ENCODE results near the gene RASGRF1.
"Not testable (repeated sequence)": the region's sequence is repeated elsewhere in the genome, so short reads cannot be mapped to it uniquely, and the experiment has no call there.

Gene RASGRF1

GRCh38 chr15:79003896-79004295 is 86.7 kb downstream of the RASGRF1 start:
- DNase-seq, result no peak

GRCh38 chr15:79003301-79003700 is 87.3 kb downstream of the RASGRF1 start:
- DNase-seq, result no peak

DNA sequence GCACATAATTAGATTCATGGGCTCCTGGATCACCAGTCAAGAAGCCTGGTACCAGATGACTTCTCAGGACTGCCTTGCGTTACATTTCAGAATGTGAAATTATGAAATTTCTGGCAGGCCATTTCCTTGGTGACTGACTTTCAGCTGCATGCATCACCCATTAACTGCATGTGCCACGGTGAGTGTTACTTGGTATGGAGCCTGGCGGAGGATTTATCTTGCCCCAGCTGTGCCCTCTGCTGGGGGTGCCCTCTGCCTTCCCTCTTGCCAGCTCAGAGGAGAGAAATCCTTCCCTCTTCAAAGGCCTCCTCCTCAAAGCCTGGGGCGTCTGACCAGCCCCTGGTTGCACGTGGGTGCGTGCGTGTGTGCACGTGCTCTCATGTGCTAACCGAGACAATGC is 88.0 kb downstream of the RASGRF1 start:
- no peak for DNase-seq

GRCh38 chr15:78999636-79000035 is 90.9 kb downstream of the RASGRF1 start:
- DNase-seq, result no peak

GRCh38 chr15:78998526-78998925 is 92.1 kb downstream of the RASGRF1 start:
- DNase-seq, result no peak

GRCh38 chr15:78997981-78998499 is 92.5 kb downstream of the RASGRF1 start:
- no peak for DNase-seq

DNA sequence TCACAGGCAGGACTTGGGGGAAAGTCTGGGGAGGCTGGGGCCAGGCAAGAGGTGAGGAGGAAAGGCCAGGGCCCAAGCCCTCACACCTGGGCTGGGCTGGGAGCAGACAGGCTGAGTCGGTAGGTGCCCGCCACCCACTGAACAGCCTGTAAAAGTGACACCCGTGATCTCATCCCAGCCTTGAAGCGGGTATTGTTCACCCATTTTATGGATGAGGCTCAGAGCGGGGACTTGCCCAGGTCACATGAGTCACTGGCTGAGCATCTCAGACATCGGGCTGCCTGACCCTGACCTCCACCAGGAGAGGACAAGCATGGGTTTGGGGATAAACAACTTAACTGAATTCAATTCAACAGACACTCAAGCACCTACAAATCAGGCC is 93.7 kb downstream of the RASGRF1 start:
- no peak for DNase-seq

GRCh38 chr15:78995921-78996893 is 94.4 kb downstream of the RASGRF1 start:
- DNase-seq, result no peak

DNA sequence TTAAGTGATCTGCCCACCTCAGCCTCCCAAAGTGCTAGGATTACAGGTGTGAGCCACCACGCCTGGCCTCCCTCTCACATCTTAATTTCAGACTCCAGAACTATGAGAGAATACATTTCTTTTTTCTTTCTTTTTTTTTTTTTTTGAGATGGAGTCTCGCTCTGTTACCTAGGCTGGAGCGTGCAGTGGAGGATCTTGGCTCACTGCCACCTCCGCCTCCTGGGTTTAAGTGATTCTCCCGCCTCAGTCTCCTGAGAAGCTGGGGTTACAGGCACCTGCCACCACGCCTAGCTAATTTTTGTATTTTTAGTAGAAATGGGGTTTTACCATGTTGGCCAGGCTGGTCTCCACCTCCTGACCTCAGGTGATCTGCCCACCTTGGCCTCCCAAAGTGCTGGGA is 95.4 kb downstream of the RASGRF1 start:
- DNase-seq, result not testable (repeated sequence)

- DNase-seq, result no peak
These were observed 96.5 kb downstream of the RASGRF1 start for GRCh38 chr15:78993931-78994530.

- no peak for DNase-seq
These were observed 97.2 kb downstream of the RASGRF1 start for GRCh38 chr15:78993257-78993930.

GRCh38 chr15:78992416-78993256 is 97.9 kb downstream of the RASGRF1 start:
- no peak for DNase-seq

DNA sequence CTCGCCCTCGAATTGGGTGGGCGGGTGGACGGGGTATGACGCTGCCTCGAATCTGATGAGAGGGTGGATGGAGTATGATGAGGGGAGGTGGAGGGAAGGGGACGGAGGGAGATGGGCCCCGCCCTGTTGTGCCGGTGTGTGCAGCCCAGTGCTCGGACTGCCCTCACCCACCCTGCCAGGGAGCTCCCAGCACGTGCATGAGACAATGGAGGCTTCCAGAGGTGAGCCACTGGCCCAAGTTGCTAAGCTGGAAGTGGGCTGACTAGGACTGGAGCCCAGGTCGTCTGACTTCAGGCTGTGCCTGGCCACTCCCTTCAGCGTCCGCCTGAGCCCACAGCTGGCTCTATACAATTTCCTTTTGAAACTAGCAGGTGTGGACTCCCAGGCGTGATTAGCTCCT is 98.7 kb downstream of the RASGRF1 start:
- no peak for DNase-seq

DNA sequence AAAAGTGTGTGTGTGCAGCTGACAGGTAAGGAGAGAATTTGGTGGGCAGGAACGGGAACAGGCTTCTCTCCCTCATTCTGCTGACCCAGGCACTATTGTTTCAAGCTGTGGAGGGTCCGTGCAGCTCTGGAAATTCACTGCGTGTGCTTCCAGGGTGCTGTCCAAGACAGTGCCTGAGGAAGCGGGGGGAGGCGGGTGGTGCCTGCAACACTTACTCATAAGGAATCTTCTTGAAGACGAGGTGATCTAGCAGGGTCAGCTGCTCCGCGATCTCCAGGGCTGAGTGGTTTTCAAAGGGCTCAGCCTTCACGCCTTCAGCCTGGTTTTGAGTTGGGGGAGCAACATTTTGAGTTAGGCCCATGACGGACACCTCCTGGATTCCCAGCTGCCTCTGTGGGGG is 99.1 kb downstream of the RASGRF1 start:
- no peak for DNase-seq

DNA sequence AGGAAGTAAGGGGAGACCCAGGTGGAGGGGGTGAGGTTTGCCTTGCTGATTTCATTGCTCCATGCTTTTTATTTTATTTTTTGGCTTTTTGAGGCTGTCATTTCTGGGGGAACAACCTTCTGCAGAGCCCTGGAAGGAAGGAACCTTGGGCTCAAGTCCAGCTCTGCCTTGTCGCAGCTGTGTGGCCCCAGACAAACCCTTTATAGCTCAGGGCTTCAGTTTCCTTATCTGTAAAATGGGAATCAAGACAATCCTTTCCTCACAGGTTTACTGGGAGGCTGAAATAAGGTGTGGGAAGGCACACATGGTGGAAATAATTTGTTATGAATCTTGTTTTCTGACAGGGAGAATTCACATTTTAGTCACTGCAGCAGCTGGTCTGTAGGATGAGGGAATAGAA is 100.3 kb downstream of the RASGRF1 start:
- DNase-seq, result no peak

- DNase-seq, result no peak
These were observed 100.8 kb downstream of the RASGRF1 start for GRCh38 chr15:78989701-78990240.

DNA sequence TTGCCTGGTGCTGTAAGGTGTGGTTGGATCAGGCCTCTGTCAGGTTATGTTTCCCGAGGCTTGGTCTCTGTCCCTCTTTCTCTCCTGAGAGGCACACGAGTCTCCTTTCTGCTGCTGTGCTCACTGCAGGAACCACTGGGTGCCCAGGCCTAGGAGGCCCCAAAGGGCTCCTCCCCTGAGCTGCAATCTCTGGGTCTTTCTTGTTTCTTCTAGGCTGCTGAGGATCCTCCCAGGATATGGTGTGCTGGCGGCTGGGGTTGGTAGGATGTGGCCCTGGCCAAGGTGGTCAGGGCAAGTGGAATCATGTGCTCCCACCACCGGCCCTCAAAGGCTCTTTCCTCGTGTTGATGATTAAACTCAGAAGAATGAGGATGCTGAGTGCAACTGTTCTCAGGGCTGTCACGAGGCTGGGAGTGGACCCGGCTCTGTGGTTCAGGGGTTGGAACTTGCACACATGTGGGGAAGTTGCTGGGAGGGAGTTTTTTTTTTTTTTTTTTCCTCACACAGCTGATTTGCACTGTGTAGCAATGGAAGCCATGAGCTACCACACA is 102.1 kb downstream of the RASGRF1 start:
- peak; percentile 74 for DNase-seq

DNA sequence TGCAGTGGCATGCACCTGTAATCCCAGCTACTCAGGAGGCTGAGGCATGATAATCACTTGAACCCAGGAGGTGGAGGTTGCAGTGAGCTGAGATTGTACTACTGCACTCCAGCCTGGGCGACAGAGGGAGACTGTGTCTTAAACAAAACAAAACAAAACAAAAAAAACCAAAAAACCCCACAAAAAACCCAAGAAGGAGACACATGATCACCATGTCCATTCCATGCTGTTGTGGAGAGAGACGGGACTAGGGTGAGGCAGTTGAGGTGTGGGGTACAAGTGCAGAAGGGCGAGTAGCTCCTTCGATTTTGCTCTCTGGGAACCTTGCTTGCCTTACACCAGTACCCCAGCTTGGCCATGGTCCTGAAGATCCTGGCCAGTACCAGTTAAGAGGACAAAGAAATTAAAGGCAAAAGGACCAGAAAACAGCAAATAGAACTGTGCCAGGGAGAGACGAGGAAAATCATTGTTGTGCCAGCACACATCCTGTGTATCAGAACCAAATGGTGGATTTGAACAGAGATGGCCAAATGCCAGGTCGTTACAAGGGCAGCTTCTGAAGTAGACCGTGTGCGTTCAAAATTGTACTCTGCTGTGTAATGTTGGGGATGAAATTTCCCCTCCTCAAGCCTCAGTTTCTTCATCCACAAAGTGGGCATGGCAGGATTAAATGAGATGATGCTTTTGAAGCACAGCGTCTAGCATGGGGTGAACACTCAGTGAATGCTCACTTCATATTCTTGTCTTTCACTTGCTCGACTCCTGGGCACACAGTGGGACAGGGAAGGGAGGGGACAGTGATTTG is 102.8 kb downstream of the RASGRF1 start:
- no peak for DNase-seq

GRCh38 chr15:78985859-78986475 is 104.6 kb downstream of the RASGRF1 start:
- no peak for DNase-seq

DNA sequence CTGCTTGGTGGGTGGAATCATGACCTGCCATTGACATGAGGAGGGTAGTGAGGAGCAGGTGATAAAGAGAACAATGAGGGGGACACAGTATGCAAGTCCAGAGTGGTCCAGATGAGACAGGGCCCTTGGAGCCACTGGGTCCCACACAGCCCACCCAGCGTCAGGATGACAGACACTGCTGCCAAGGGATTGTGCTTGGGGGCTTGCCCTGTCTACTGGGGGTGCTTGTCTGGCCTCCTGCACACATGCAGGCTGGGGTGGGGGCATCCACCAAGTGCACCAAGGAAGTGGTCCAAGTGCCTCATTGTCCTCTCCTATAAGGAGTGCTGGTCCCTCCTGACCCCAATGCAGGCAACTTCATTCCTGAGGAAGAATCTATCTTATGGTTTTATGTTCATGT is 106.5 kb downstream of the RASGRF1 start:
- no peak for DNase-seq
